K562 treated with DMSO at 1 percent for 4 hours (cell line): ENCODE measurements around the gene STOX1. TPM values are rescaled to one million over a fixed set of nuclear protein-coding genes. Genes with fewer than 3 reads are reported as not detected.

Source experiments
- total RNA-seq: library from RNA; unstranded; fragments of 300-600 nt; gene quantifications from 2 replicates; pipeline ENCODE4 v1.2.3, GENCODE V29; 2022; ENCODE audit not compliant: insufficient read depth

The STOX1 gene, protein sequence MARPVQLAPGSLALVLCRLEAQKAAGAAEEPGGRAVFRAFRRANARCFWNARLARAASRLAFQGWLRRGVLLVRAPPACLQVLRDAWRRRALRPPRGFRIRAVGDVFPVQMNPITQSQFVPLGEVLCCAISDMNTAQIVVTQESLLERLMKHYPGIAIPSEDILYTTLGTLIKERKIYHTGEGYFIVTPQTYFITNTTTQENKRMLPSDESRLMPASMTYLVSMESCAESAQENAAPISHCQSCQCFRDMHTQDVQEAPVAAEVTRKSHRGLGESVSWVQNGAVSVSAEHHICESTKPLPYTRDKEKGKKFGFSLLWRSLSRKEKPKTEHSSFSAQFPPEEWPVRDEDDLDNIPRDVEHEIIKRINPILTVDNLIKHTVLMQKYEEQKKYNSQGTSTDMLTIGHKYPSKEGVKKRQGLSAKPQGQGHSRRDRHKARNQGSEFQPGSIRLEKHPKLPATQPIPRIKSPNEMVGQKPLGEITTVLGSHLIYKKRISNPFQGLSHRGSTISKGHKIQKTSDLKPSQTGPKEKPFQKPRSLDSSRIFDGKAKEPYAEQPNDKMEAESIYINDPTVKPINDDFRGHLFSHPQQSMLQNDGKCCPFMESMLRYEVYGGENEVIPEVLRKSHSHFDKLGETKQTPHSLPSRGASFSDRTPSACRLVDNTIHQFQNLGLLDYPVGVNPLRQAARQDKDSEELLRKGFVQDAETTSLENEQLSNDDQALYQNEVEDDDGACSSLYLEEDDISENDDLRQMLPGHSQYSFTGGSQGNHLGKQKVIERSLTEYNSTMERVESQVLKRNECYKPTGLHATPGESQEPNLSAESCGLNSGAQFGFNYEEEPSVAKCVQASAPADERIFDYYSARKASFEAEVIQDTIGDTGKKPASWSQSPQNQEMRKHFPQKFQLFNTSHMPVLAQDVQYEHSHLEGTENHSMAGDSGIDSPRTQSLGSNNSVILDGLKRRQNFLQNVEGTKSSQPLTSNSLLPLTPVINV
- total RNA-seq: 4.6 and 5.1 TPM in 2 replicates

DNA sequence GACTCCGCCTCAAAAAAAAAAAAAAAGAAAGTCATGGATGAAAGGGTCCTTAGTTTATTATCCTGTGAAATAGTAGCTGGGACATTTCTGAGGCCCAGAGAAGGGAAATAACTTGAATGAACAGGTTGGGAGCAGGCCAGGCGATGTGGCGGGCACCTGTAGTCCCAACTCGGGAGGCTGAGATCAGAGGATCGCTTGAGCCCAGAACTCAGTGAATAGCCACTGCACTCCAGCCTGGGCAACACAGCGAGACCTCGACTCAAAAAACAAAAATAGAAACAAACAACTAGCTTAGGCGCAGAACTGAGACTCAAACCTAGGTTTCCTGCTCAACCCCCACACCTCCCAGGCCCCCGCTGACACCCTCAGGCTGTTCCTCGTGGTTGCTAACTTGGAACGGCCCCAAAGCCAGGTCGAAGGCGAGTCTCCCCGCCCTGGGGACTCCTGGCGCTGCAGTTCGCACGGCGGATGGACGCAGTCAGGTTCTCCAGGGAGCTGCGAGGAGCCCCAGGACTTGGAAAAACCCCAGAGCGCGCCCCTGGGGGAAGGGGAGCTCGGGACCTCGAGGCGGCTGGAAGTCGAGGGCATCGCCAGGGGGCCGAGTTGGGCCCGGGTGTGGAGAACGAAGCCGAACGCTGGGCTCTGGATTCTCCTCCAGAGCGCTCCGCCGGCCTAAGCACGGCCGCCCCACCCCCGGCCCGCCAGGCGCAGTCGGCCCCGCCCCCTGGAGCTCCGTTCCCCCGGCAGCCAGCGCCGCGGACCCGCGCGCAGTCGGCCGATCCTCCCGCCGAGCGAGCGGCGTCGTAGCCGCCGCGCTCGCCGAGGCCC, at the start of gene STOX1:
TSS of gene STOX1 (plus strand) at position 768 of the 828 bp plus-strand sequence. CDS start 93 bp downstream, outside the sequence.

DNA sequence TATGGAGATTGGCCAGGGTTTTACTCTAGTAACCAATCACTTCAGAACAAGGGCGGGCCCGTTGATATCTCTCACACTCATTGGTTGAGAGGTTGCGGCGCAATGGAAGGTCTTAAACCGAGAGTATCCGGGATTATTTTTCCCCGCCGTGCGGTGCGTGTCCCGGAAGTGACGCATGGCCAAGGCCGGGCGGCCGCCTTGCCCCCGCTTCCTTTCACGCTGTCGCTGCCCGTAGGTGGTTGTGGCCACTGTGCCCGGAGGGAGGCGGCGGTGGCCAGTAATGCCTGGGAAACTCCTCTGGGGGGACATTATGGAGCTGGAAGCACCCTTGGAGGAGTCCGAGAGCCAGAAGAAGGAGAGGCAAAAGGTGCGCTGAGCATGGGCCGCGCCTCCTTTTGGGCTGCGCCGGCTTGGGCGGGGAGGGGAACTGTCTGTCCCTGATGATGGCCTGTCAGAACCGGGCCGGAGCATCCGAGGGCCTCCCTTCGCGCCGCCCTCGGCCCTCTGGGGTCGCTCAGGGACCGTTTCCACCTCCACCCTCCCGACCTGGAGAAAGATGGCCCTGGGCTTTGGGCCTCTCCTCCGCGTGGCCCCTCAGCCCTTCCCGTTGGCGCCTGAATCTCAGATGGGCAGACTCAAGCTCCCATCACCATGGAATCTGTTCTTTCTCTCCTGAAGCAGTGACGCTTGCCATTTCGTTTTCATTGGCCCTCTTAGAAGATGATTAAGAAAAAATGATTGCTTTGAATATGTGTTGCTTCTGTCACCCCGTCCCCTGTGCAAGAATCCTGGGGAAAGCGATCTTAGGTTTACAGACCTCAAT, 74.0 kb downstream of the STOX1 start, which contains the start of gene DDX50:
TSS of gene DDX50 (plus strand) at position 211 of the 823 bp plus-strand sequence. CDS start at position 281, 70 bp downstream.

Other genes with a start within 250 kb of the STOX1 start
- gene CCAR1, start 106.3 kb upstream of the STOX1 start, total RNA-seq: 43.1 and 51.7 TPM in 2 replicates
- gene DDX50, start 73.8 kb downstream of the STOX1 start, total RNA-seq: 31.8 and 33.2 TPM in 2 replicates
- gene DDX21, start 128.6 kb downstream of the STOX1 start, total RNA-seq: 66.5 and 79.3 TPM in 2 replicates
- gene KIFBP, start 161.3 kb downstream of the STOX1 start, total RNA-seq: 21.9 and 30.7 TPM in 2 replicates